Osteocyte (in vitro differentiated cells): ENCODE measurements around the gene GRIA1. TPM values are rescaled to one million over a fixed set of nuclear protein-coding genes. Genes with fewer than 3 reads are reported as not detected.

Experiments used
- DNase-seq: peaks from one replicate; pipeline ENCODE4 v3.0.0; 2021; ENCODE audit warnings: mixed read lengths; ENCODE audit not compliant: unreplicated experiment; ENCODE audit errors: extremely low spot score
- H3K27ac Mint-ChIP-seq: one replicate; pipeline ENCODE4 v1.8.0; 2021; ENCODE audit warnings: mild to moderate bottlenecking, mixed read lengths; ENCODE audit not compliant: unreplicated experiment
- H3K27me3 Mint-ChIP-seq: one replicate; pipeline ENCODE4 v1.8.0; 2021; ENCODE audit warnings: mixed read lengths; ENCODE audit not compliant: unreplicated experiment
- H3K36me3 Mint-ChIP-seq: one replicate; pipeline ENCODE4 v1.8.0; 2021; ENCODE audit warnings: mixed read lengths; ENCODE audit not compliant: unreplicated experiment
- H3K4me1 Mint-ChIP-seq: one replicate; pipeline ENCODE4 v1.8.0; 2021; ENCODE audit warnings: mixed read lengths; ENCODE audit not compliant: unreplicated experiment
- H3K4me3 Mint-ChIP-seq: one replicate; pipeline ENCODE4 v1.8.0; 2021; ENCODE audit warnings: mild to moderate bottlenecking, moderate library complexity, mixed read lengths; ENCODE audit not compliant: unreplicated experiment
- H3K9me3 Mint-ChIP-seq: one replicate; pipeline ENCODE4 v1.8.0; 2021; ENCODE audit warnings: mixed read lengths; ENCODE audit not compliant: unreplicated experiment
- CTCF ChIP-seq: fragments of 200-600 bp; sonication (generic); IDR thresholded peaks from 2 replicates; pipeline ENCODE4 v1.5.0; 2021; ENCODE audit warnings: antibody characterized with exemption, mild to moderate bottlenecking, moderate library complexity
- total RNA-seq: library from RNA; stranded (reverse); gene quantifications from 2 replicates; pipeline ENCODE4 v1.2.1, GENCODE V29; 2021

Gene GRIA1
- total RNA-seq, 1 donor from 2014 or later: 48.8 TPM

GRCh38 chr5:153802050-153802821 is 311.8 kb downstream of the GRIA1 start:
- Mint-ChIP-seq H3K9me3 (no peaks in the 10 kb centered on the region), H3K4me1 (peaks cover 17% of the 10 kb centered on the region), H3K4me3 (no peak overlapping the region), H3K27ac (no peak overlapping the region), H3K36me3 (peaks cover 23% of the 10 kb centered on the region), H3K27me3 (no peaks in the 10 kb centered on the region)
- DNase-seq: no peak
- TF ChIP-seq CTCF: no peak

GRCh38 chr5:153807801-153808200 is 317.3 kb downstream of the GRIA1 start:
- H3K36me3 Mint-ChIP-seq: peaks cover 12% of the 10 kb centered on the region
- no peaks in the 10 kb centered on the region for H3K27me3 Mint-ChIP-seq
- peaks cover 48% of the 10 kb centered on the region for H3K4me1 Mint-ChIP-seq
- DNase-seq: no peak
- H3K4me3 Mint-ChIP-seq: no peak overlapping the region
- H3K27ac Mint-ChIP-seq: peak overlapping the region; percentile 82
- no peak for TF ChIP-seq CTCF
- no peaks in the 10 kb centered on the region for H3K9me3 Mint-ChIP-seq

- H3K36me3 Mint-ChIP-seq: peaks cover 5% of the 10 kb centered on the region
- no peaks in the 10 kb centered on the region for H3K27me3 Mint-ChIP-seq
- TF ChIP-seq CTCF: no peak
- peaks cover 56% of the 10 kb centered on the region for H3K4me1 Mint-ChIP-seq
- peak overlapping the region; percentile 67 for H3K27ac Mint-ChIP-seq
- H3K4me3 Mint-ChIP-seq: no peak overlapping the region
- no peaks in the 10 kb centered on the region for H3K9me3 Mint-ChIP-seq
- no peak for DNase-seq
Measured at GRCh38 chr5:153809166-153809565, 318.7 kb downstream of the GRIA1 start.

GRCh38 chr5:153813901-153814300 is 323.4 kb downstream of the GRIA1 start:
- Mint-ChIP-seq H3K27me3 (no peaks in the 10 kb centered on the region), H3K27ac (no peak overlapping the region), H3K4me1 (peaks cover 44% of the 10 kb centered on the region), H3K9me3 (no peaks in the 10 kb centered on the region), H3K36me3 (peaks cover 3% of the 10 kb centered on the region), H3K4me3 (no peak overlapping the region)
- no peak for DNase-seq
- no peak for TF ChIP-seq CTCF

GRCh38 chr5:153816870-153817269 is 326.4 kb downstream of the GRIA1 start:
- Mint-ChIP-seq H3K27me3 (no peaks in the 10 kb centered on the region), H3K27ac (no peak overlapping the region), H3K9me3 (no peaks in the 10 kb centered on the region), H3K4me3 (no peak overlapping the region), H3K36me3 (peaks cover 3% of the 10 kb centered on the region), H3K4me1 (peaks cover 22% of the 10 kb centered on the region)
- no peak for DNase-seq
- TF ChIP-seq CTCF: peak; percentile 26
